IPS DF 6.9 (cell line): ENCODE measurements around the gene ZNF365.
"Not testable (repeated sequence)": the region's sequence is repeated elsewhere in the genome, so short reads cannot be mapped to it uniquely, and the experiment has no call there.

Experiments
- DNase-seq: peaks from one replicate; pipeline ENCODE4 v3.0.0-alpha.2; 2013; ENCODE audit warnings: low read depth, low spot score
- H3K27ac ChIP-seq: one replicate; pipeline ENCODE4 v1.5.1; 2013; ENCODE audit warnings: low read length, control low read depth
- H3K27me3 ChIP-seq: 2 replicates; pipeline ENCODE4 v1.6.1; 2013; ENCODE audit warnings: mild to moderate bottlenecking, low read length; ENCODE audit not compliant: control insufficient read depth, insufficient read depth
- H3K36me3 ChIP-seq: 2 replicates; pipeline ENCODE4 v1.6.1; 2013; ENCODE audit warnings: low read length; ENCODE audit not compliant: control insufficient read depth, insufficient read depth
- H3K4me1 ChIP-seq: 2 replicates; pipeline ENCODE4 v1.6.1; 2013; ENCODE audit warnings: low read length; ENCODE audit not compliant: control insufficient read depth, insufficient read depth
- H3K4me3 ChIP-seq: 2 replicates; pipeline ENCODE4 v1.5.1; 2013; ENCODE audit warnings: mild to moderate bottlenecking, low read length
- H3K9me3 ChIP-seq: 2 replicates; pipeline ENCODE4 v1.6.1; 2013; ENCODE audit warnings: low read length, inconsistent platforms; ENCODE audit not compliant: control insufficient read depth, insufficient read depth
- whole genome bisulfite sequencing: extraction: QIAGEN DNeasy Blood & Tissue Kit; methylation state at CpG from one replicate; pipeline ENCODE4 v1.1.7; 2013; ENCODE audit warnings: mixed read lengths, missing lambda C conversion rate; ENCODE audit not compliant: insufficient read length, insufficient coverage; 5-methylcytosine and 5-hydroxymethylcytosine counted together

ZNF365 gene

GRCh38 chr10:62343000-62343399 is 31.2 kb upstream of the ZNF365 start:
- Histone ChIP-seq H3K27ac (no peak overlapping the region), H3K27me3 (no peaks in the 10 kb centered on the region), H3K4me3 (no peak overlapping the region), H3K36me3 (no peaks in the 10 kb centered on the region), H3K9me3 (no peaks in the 10 kb centered on the region; the same call in 1 of the 2 replicates), H3K4me1 (no peaks in the 10 kb centered on the region)
- no CpG with 5 or more reads among the region's 1 CpG for WGBS
- no peak for DNase-seq

GRCh38 chr10:62348029-62348428 is 26.1 kb upstream of the ZNF365 start:
- DNase-seq = no peak
- H3K27me3 ChIP-seq = no peaks in the 10 kb centered on the region
- no peaks in the 10 kb centered on the region; the same call in 1 of the 2 replicates for H3K9me3 ChIP-seq
- H3K36me3 ChIP-seq = no peaks in the 10 kb centered on the region
- no peak overlapping the region for H3K4me3 ChIP-seq
- H3K27ac ChIP-seq = no peak overlapping the region
- no peaks in the 10 kb centered on the region for H3K4me1 ChIP-seq

GRCh38 chr10:62352356-62352970 is 21.7 kb upstream of the ZNF365 start:
- Histone ChIP-seq H3K9me3 (no peaks in the 10 kb centered on the region), H3K36me3 (no peaks in the 10 kb centered on the region), H3K4me1 (no peaks in the 10 kb centered on the region), H3K27me3 (no peaks in the 10 kb centered on the region), H3K27ac (no peak overlapping the region), H3K4me3 (no peak overlapping the region)
- DNase-seq = no peak

- Histone ChIP-seq H3K4me1 (no peaks in the 10 kb centered on the region), H3K27ac (no peak overlapping the region), H3K27me3 (no peaks in the 10 kb centered on the region), H3K4me3 (no peak overlapping the region), H3K36me3 (no peaks in the 10 kb centered on the region), H3K9me3 (no peaks in the 10 kb centered on the region)
- DNase-seq = no peak
- no CpG with 5 or more reads among the region's 2 CpGs for WGBS
These were observed 19.3 kb upstream of the ZNF365 start for GRCh38 chr10:62354916-62355315.

GRCh38 chr10:62356447-62356846 is 17.7 kb upstream of the ZNF365 start:
- H3K27ac ChIP-seq = no peak overlapping the region

GRCh38 chr10:62358151-62358550 is 16.0 kb upstream of the ZNF365 start:
- not testable (repeated sequence) for H3K9me3 ChIP-seq, H3K4me1 ChIP-seq, H3K27me3 ChIP-seq, H3K27ac ChIP-seq, H3K4me3 ChIP-seq, H3K36me3 ChIP-seq, DNase-seq
- WGBS = no CpG with 5 or more reads among the region's 2 CpGs

More at GRCh38 chr10:62356447-62356846, 17.7 kb upstream of the ZNF365 start:
- Histone ChIP-seq H3K27me3 (no peaks in the 10 kb centered on the region), H3K4me1 (no peaks in the 10 kb centered on the region), H3K36me3 (no peaks in the 10 kb centered on the region), H3K4me3 (no peak overlapping the region), H3K9me3 (no peaks in the 10 kb centered on the region)
- no peak for DNase-seq
- WGBS = no CpG with 5 or more reads among the region's 2 CpGs

- Histone ChIP-seq H3K4me3 (peak overlapping the region; percentile 67; the same call in 1 of the 2 replicates), H3K9me3 (no peaks in the 10 kb centered on the region), H3K27ac (no peak overlapping the region), H3K36me3 (no peaks in the 10 kb centered on the region), H3K27me3 (peaks cover 4% of the 10 kb centered on the region; the same call in 1 of the 2 replicates), H3K4me1 (peaks cover 2% of the 10 kb centered on the region; the same call in 1 of the 2 replicates)
- DNase-seq = no peak
- no CpG with 5 or more reads among the region's 8 CpGs for WGBS
These were observed 552 bp upstream of the ZNF365 start for GRCh38 chr10:62373639-62373994.

- no peaks in the 10 kb centered on the region for H3K9me3 ChIP-seq
- WGBS = no CpG with 5 or more reads among the region's 12 CpGs
- peaks cover 2% of the 10 kb centered on the region; the same call in 1 of the 2 replicates for H3K4me1 ChIP-seq
- peaks cover 4% of the 10 kb centered on the region; the same call in 1 of the 2 replicates for H3K27me3 ChIP-seq
- H3K36me3 ChIP-seq = no peaks in the 10 kb centered on the region
- DNase-seq = no peak
- no peak overlapping the region for H3K27ac ChIP-seq
- no peak overlapping the region; the same call in 1 of the 2 replicates for H3K4me3 ChIP-seq
These were observed 917 bp downstream of the ZNF365 start for GRCh38 chr10:62374862-62375710.

- Histone ChIP-seq H3K4me1 (peaks cover 2% of the 10 kb centered on the region; the same call in 1 of the 2 replicates), H3K27me3 (peaks cover 4% of the 10 kb centered on the region; the same call in 1 of the 2 replicates), H3K27ac (no peak overlapping the region), H3K36me3 (no peaks in the 10 kb centered on the region), H3K9me3 (no peaks in the 10 kb centered on the region), H3K4me3 (no peak overlapping the region)
- no peak for DNase-seq
- no CpG with 5 or more reads among the region's 21 CpGs for WGBS
These were observed 2.2 kb downstream of the ZNF365 start for GRCh38 chr10:62376071-62377025.

GRCh38 chr10:62377026-62377415 is 2.9 kb downstream of the ZNF365 start:
- Histone ChIP-seq H3K36me3 (no peaks in the 10 kb centered on the region), H3K4me3 (no peak overlapping the region), H3K4me1 (peaks cover 2% of the 10 kb centered on the region; the same call in 1 of the 2 replicates), H3K27me3 (peaks cover 4% of the 10 kb centered on the region; the same call in 1 of the 2 replicates), H3K9me3 (no peaks in the 10 kb centered on the region), H3K27ac (no peak overlapping the region)
- no CpG with 5 or more reads among the region's 3 CpGs for WGBS
- no peak for DNase-seq
